HG03159 (cell line): ENCODE results near the gene AGBL4.

Experiments used
- ATAC-seq: cut with Tn5 transposase; IDR thresholded peaks from one replicate; pipeline ENCODE4 v1.9.1; 2021; ENCODE audit warnings: mild to moderate bottlenecking, moderate library complexity; ENCODE audit not compliant: unreplicated experiment

Gene AGBL4

GRCh38 chr1:48916130-48917069 lies 1107.4 kb downstream of the AGBL4 start:
- peak; percentile 68 for ATAC-seq

- no peak for ATAC-seq
Observed at GRCh38 chr1:48908606-48909005, 1115.1 kb downstream of the AGBL4 start.

- ATAC-seq: no peak
Observed at GRCh38 chr1:48906729-48907128, 1117.0 kb downstream of the AGBL4 start.

GRCh38 chr1:48906164-48906563 lies 1117.6 kb downstream of the AGBL4 start:
- ATAC-seq: no peak

- ATAC-seq: no peak
Observed at GRCh38 chr1:48903291-48903690, 1120.5 kb downstream of the AGBL4 start.

- ATAC-seq: no peak
Observed at GRCh38 chr1:48898894-48899293, 1124.9 kb downstream of the AGBL4 start.

- ATAC-seq: no peak
Observed at GRCh38 chr1:48889615-48890014, 1134.1 kb downstream of the AGBL4 start.

GRCh38 chr1:48889082-48889481 lies 1134.7 kb downstream of the AGBL4 start:
- ATAC-seq: no peak

- no peak for ATAC-seq
Observed at GRCh38 chr1:48887796-48888195, 1136.0 kb downstream of the AGBL4 start.

GRCh38 chr1:48882020-48882419 lies 1141.7 kb downstream of the AGBL4 start:
- ATAC-seq: no peak

- no peak for ATAC-seq
Observed at GRCh38 chr1:48878191-48878940, 1145.4 kb downstream of the AGBL4 start.

- ATAC-seq: no peak
Observed at GRCh38 chr1:48876330-48876785, 1147.4 kb downstream of the AGBL4 start.

- no peak for ATAC-seq
Observed at GRCh38 chr1:48875552-48876329, 1148.0 kb downstream of the AGBL4 start.

- ATAC-seq: no peak
Observed at GRCh38 chr1:48873944-48874343, 1149.8 kb downstream of the AGBL4 start.

- peak; percentile 71 for ATAC-seq
Observed at GRCh38 chr1:48870596-48870995, 1153.2 kb downstream of the AGBL4 start.

GRCh38 chr1:48869116-48869893 lies 1154.4 kb downstream of the AGBL4 start:
- ATAC-seq: no peak

- ATAC-seq: no peak
Observed at GRCh38 chr1:48864913-48865312, 1158.8 kb downstream of the AGBL4 start.

GRCh38 chr1:48859456-48859855 lies 1164.3 kb downstream of the AGBL4 start:
- no peak for ATAC-seq

GRCh38 chr1:48858200-48858920 lies 1165.4 kb downstream of the AGBL4 start:
- ATAC-seq: no peak

- no peak for ATAC-seq
Observed at GRCh38 chr1:48853006-48853405, 1170.7 kb downstream of the AGBL4 start.
